HuH-7.5 (cell line): Measurements from ENCODE around the gene FCMR.

Experiments used
- DNase-seq: peaks from one replicate; pipeline ENCODE4 v3.0.0; 2011; ENCODE audit warnings: low spot score

The FCMR gene

GRCh38 chr1:206951318-206952100 lies 29.8 kb upstream of the FCMR start:
- DNase-seq: peak; percentile 63

GRCh38 chr1:206949641-206950040 lies 27.9 kb upstream of the FCMR start:
- DNase-seq: no peak

DNA sequence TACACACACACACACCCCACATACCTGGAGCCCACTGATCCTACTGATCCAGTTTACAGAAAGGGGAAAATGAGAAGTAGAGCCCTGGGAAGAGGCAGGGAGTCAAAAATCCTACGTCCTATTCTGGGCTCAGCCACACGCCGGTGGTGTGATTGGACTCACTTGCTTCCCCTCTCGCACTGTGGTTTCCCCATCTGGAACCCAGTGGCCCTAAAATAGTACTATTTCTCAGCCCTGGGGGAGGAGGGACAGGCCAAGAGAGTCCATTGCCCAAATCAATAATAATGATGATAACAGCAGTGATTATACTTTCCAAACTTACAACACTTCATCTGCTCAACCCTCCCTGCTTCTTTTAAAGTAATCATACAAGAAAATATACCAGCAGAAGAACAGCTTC lies 27.5 kb upstream of the FCMR start:
- no peak for DNase-seq

- no peak for DNase-seq
These were observed 25.5 kb upstream of the FCMR start for GRCh38 chr1:206947255-206947654.

DNA sequence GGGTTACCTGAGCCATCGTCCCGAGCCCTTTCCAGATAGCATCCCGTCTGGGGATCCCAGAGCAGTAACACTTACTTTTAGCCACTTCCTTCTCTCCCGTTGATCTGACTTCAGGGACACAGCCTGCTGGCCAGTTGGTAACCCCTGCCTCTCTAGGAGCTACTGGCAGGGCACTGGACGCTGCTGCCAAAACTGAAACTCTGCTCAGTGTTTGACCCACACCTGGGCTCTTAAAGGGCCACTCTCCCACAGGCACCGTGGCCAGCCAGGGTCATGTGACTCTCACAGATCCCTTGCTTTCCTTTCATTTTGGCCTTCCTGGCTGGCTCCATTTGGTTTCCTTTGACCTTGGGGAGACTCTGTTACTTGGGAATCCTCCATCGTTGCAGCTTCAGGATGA lies 24.5 kb upstream of the FCMR start, which contains the start of gene PIGR:
Gene PIGR, minus strand, starts transcription at position 206 of the 400 bp plus-strand sequence. CDS start 5,935 bp downstream, outside the sequence.
- DNase-seq: no peak

- no peak for DNase-seq
These were observed 24.0 kb upstream of the FCMR start for GRCh38 chr1:206945779-206946178.

GRCh38 chr1:206944703-206945102 lies 23.0 kb upstream of the FCMR start:
- no peak for DNase-seq

DNA sequence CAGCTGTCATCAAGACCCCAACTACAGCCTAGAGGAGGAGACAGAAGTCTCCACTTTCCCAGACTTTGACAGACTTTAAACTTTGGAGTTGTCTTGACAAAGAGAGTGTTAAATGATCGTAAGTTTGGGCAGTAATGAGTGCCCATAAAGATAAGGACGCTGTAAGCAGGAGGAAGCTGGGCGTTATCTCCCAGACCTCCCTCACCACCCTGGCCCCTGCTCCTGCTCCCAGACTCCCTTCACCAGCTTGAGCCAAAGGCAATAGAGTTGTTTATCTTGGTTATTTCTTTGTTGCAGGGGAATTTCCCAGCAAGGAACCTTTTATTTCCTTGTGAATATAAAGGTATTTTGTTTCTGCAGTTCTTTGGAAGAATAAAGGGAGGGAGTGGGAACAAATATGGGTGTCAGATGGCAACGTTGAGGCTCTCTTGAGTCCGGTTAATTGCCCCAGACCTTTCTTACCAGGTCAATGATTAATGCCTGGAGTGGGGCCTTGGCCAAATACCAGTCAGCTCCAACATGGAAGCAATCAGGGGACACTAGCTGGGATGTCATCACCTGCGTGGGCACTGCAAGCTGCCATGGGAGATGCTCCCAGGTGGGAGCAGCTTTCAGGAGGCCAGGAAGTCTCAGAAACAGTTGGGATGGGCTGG lies 20.2 kb upstream of the FCMR start:
- no peak for DNase-seq

DNA sequence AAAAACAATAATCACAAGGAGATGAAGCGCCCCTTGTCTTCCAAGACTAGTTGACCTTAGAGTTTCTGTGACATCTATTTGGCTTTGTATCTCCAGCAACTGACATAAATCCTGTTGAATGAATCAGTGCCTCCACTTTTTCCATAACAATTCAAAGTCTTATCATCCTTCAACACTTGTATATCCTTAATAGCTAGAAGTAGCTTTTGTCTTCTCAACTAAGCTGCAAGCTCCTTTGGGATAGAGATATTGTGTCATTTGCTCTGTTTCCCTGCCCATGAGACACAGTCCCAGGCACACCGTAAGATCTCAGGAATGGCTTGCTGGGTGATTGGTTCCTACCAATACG lies 18.8 kb upstream of the FCMR start:
- no peak for DNase-seq

GRCh38 chr1:206939841-206940587 lies 18.3 kb upstream of the FCMR start:
- DNase-seq: no peak

GRCh38 chr1:206939131-206939530 lies 17.4 kb upstream of the FCMR start:
- DNase-seq: no peak

- DNase-seq: no peak
These were observed 15.7 kb upstream of the FCMR start for GRCh38 chr1:206937425-206937824.

GRCh38 chr1:206935491-206936067 lies 13.8 kb upstream of the FCMR start:
- peak; percentile 72 for DNase-seq

- DNase-seq: peak; percentile 49
These were observed 11.7 kb upstream of the FCMR start for GRCh38 chr1:206933333-206933945.

DNA sequence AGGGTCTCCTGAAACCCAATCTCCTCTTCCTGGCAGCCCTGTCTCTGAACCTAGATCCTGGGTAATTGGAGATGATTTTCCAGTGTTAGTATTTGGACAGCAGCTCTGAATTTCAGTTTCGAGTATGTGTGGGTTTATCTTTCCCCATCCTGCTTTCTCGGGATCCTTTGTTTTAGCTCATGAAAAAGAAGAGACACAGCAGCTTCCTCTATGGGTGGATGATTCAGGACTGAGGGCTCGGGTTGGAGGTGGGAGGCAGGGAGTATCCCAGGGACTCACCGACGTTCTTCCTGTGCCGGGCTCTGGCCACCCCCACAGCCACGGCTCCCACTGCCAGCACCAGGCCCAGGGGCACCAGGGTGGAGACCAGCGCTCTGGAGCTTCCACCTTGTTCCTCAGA lies 10.4 kb upstream of the FCMR start:
- no peak for DNase-seq

DNA sequence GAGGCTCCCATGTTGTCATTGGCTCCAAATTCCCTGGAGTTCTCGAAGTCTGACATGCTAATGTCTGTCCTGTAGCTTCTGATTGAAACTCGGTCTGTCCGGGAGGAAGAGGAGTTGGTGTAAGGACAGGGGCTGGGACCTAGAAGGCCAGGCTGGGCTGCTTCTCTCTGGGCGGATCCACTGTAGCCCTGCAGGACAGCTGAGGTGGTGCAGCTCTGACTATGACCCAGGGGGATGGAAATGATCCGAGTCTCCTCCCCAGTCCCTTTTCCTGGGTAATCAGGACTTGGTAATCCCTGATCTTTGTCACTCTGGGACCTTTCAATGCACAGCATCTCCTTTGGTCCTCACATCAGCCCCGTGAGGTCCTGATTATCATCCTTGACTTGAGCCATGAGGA lies 10.0 kb upstream of the FCMR start:
- no peak for DNase-seq

GRCh38 chr1:206930210-206930798 lies 8.6 kb upstream of the FCMR start:
- no peak for DNase-seq

- no peak for DNase-seq
These were observed 7.8 kb upstream of the FCMR start for GRCh38 chr1:206929524-206929923.

GRCh38 chr1:206926286-206926685 lies 4.5 kb upstream of the FCMR start:
- no peak for DNase-seq

- no peak for DNase-seq
These were observed 3.5 kb upstream of the FCMR start for GRCh38 chr1:206925106-206925736.

DNA sequence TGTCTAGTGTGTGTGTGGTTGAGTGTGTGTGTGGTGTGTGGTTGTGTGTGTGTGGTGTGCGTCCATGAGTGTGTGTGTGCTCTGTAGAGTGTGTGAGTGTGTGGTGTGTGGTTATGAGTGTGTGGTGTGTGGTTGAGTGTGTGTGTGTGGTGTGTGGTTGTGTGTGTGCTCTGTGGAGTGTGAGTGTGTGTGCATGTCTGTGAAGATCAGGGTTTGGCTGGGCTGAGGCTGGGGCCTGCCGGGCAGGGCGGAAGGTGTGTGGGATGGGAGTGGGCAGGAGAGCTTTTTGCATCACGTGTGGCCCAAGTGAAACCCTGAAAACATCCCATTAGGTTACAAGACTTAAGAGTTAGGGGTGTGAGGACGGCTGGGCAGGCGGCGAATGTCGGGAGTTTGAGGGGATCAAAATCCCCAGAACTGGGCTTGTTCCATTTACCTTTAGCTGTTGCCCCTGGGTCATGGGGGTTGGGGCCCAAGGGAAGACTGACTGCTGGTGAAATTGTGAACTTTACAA lies 2.9 kb upstream of the FCMR start:
- DNase-seq: no peak
